ENCODE results near the gene FMC1.

The FMC1 gene

DNA sequence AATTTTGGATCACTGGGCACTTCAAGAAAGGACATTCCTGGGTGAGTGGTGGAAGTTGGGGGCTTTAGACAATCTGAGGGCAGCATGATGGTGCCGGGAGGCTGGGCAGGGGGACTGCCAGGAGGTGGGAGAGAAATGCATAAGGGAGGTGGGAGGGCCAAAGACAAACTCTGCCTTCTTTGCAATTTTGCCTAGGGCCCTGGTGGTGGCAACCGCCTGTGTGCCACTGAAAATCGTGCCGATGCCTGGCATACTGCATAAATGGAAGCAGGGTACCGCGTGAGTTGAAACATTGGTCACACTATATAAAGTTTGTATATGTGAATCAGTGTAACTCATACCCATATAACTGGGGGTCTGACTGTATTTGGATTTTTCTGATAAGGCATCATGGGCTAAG is 21.8 kb downstream of the FMC1 start:
- no peak for DNase-seq
- in situ Hi-C loops (cut with HindIII; ENCODE audit: low pct_ligation_motif_present, low pct_unique_long_range_greater_than_20kb, low sequenced_read_pairs) = no loop called here

DNA sequence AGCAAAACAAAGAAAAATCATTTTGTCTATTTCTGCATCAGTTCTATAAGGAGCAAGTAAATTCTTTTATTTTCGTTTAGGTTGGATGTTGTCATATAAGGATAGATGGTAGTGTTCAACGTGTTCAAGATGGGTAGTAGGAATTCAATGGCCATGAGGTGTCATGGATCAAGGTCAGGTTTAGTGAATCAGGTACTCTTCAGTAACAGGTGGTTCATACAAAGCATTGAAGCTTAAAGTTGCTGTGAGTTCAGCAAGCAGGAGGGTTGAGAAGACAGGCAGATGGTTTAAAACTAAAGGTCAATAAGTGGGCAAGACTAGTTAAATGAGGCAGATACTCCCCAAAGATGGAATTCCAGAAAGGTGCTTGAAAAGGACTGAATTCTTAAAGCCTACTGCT is 24.2 kb downstream of the FMC1 start:
- DNase-seq = no peak
- in situ Hi-C loops (cut with HindIII; ENCODE audit: low pct_ligation_motif_present, low pct_unique_long_range_greater_than_20kb, low sequenced_read_pairs) = no loop called here

DNA sequence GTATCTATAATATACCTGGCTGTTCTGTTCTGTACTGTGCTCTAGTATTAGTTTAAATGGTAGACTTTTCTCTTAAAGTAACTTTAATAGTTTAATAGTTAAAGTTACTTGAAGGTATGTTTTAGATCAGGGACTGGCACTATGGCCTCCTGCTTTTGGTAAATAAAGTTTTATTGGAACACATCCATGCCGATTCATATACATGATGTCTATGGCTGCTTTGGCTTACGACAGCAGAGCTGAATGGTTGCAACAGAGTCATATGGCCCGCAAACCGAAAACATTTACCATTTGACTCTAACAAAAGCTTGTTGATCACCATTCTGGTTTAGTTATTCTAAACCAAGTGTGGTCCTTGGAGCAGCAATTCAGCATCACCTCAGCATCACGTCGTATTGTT is 25.3 kb downstream of the FMC1 start:
- in situ Hi-C loops (cut with HindIII; ENCODE audit: low pct_ligation_motif_present, low pct_unique_long_range_greater_than_20kb, low sequenced_read_pairs) = no loop called here
- DNase-seq = no peak

DNA sequence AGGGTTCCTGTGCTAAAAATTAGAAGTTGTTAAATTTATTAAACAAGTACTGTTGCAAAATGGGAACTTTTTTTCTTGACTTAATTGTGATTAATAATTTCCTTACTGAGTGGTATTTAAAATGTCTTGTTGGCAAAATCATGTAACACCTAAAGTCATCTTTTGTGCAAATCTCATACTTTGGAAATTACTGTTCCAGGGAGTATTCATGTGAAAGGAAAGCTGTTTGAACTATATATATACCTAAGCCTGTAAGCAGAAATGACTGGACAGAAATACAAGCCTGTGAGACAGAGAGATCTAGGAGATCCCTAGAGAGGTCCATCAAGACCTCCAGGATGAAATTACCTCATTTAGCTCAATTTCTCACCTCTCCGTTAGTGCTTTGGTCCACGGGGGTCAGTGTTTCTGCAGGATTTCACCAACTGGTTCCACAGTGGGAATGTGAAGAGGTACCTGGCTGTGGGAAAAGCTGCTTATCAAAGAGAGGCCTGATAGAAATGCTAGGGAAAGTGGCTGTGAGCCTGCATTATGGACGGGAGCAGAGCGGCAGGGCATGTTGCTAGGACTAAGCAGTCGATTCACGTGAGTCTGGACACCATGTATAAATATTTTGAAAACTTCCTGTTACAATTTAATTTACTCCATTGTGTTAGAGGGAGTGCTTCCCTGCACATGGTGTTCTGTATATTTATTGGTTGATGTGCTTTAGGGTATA is 26.5 kb downstream of the FMC1 start:
- no peak for DNase-seq
- in situ Hi-C loops (cut with HindIII; ENCODE audit: low pct_ligation_motif_present, low pct_unique_long_range_greater_than_20kb, low sequenced_read_pairs) = no loop called here

DNA sequence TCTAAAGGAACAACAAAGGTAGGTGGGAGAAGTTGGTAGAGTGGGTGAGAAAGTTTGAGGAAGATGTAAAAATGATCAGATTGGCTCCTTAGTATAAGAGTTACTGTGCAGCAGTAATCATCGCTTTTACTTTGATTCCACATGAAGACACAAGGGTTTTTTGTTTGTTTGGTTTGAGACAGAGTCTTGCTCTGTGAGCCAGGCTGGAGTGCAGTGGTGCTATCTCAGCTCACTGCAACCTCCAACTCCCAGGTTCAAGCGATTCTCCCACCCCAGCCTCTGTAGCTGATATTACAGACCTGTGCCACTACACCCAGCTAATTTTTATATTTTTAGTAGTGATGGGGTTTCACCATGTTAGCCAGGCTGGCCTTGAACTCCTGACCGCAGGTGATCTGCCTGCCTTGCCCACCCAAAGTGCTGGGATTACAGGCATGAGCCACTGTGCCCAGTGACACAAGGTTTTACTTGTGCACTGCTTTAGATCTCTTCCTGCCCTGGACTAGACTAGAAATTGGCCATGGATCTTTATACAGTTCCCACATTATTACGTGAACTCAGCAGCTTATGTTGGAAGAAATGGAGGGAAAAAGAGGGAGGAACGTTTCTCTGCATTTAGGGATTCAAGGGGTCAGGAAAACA is 29.3 kb downstream of the FMC1 start:
- in situ Hi-C loops (cut with HindIII; ENCODE audit: low pct_ligation_motif_present, low pct_unique_long_range_greater_than_20kb, low sequenced_read_pairs) = no loop called here
- no peak for DNase-seq

DNA sequence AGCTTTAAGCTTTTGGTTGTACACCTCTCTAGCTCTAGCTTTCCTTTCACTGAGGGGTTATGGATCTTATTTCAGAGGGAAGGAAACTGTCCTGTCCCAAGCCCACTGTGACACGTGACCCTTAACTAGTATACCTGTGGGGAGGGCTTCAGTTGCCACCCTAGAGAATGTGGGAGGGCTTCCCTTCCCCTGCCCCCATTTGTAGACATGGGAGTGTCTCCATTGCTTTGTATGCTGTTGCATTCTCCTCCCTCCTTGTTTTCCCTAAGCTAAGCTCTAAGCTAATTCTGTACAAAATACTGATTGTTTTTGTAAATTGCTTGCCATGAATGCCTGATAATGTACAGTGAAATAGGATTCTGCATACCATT is 29.8 kb downstream of the FMC1 start:
- in situ Hi-C loops (cut with HindIII; ENCODE audit: low pct_ligation_motif_present, low pct_unique_long_range_greater_than_20kb, low sequenced_read_pairs) = no loop called here
- no peak for DNase-seq

DNA sequence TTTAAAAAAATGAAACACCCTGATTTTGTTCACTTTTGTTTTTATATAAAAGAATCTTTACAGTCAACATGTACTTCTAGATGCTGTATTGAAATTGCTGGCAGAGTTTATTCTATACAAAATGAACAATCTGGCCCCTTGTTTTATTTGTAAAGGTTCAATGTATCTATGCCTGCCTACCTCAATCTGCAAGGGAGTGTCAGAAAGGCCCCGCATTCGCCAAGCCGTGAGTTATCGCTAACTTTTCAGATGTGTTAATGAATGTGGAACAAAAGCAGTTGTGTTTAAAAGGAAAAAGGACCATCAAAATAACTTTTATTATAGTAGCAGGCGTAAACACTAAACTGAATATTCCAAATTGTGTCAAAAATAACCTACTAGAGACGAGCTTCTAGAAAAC is 33.1 kb downstream of the FMC1 start:
- DNase-seq = no peak
- in situ Hi-C loops (cut with HindIII; ENCODE audit: low pct_ligation_motif_present, low pct_unique_long_range_greater_than_20kb, low sequenced_read_pairs) = no loop called here

DNA sequence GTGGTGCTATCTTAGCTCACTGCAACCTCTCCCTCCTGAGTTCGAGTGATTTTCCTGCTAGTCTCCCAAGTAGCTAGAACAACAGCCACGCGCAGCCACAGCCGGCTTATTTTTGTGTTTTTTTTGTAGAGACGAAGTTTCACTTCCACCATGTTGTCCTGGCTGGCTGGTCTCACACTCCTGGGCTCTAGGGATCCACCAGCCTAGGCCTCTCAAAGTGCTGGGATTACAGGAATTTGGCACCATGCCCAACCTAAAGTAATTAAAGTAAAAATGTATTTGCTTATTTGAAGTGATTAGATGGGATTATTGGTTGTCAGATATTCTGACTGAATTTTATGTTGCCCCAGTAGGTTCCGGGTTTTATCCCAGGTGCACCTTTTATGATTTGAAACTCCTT is 41.3 kb downstream of the FMC1 start:
- DNase-seq = no peak
- in situ Hi-C loops (cut with HindIII; ENCODE audit: low pct_ligation_motif_present, low pct_unique_long_range_greater_than_20kb, low sequenced_read_pairs) = no loop called here

DNA sequence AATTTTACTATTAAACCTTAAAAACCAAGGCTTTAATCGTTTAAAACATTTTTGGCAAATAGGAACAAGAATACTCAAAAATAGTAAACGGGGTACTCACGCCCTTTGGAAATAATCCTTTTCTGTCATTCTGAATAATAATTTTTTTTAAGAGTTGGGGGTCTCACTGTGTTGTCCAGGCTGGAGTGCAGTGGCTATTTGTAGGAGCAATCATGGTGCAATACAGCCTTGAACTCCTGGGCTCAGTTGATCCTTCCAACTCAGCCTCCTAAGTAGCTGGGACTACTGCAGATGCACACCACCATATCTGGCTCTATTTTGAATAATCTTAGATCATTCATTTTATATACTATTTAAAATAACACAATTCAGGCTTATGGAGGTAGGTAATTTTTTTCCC is 43.5 kb downstream of the FMC1 start:
- no peak for DNase-seq
- in situ Hi-C loops (cut with HindIII; ENCODE audit: low pct_ligation_motif_present, low pct_unique_long_range_greater_than_20kb, low sequenced_read_pairs) = no loop called here

DNA sequence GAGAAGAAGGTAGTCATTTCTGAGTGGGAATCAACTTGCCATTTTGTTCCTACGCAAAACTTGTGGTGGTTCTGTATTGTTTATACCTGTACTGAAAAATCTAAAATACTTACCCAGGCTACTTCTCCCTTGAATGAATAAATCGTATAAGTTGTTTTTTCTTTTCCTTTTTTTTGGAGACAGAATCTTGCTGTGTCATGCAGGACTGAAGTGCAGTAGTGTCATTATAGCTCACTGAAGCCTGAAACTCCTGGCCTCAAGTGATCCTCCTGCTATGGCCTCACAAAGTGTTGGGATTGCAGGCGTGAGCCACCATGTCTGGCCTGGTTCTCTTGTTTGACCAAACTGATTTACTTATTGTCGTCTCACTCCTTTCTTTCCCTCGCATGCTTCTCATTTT is 46.5 kb downstream of the FMC1 start:
- DNase-seq = no peak
- in situ Hi-C loops (cut with HindIII; ENCODE audit: low pct_ligation_motif_present, low pct_unique_long_range_greater_than_20kb, low sequenced_read_pairs) = no loop called here

DNA sequence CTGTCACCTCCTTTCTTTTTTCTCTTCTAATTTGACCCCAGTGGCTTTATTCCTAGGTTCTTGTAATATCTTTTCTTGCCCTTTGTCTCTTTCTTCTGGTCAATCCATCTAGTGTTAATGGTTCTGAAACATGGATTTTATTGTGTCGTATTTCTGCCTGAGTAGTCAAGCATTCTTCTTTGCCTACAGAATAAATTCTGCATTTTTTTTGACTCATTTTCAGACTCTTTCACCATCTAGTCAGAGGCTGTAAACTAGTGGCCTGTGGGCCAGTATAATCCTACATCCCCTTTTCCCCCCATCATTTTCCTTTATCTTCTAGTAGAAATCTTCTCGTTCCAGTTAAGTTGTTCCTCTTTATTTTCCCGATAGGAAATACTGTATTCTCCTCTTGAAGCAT is 48.0 kb downstream of the FMC1 start:
- in situ Hi-C loops (cut with HindIII; ENCODE audit: low pct_ligation_motif_present, low pct_unique_long_range_greater_than_20kb, low sequenced_read_pairs) = no loop called here

DNA sequence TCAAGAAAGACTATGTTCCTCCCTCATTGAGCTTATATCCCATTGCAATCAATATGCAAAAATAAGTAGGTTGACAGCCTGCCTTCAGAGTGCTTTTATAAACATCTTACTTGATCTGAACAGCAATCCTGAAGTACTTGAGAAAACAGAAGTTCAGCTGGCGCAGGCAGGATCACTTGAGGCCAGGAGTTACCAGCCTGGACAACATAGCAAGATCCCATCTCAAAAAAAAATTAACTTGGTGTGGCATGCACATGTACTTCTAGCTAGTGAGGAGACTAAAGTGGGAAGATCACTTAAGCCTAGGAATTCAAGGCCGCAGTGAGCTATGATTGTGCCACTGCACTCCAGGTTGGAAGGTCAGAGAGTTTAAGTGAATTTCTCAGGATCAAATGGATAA is 48.6 kb downstream of the FMC1 start:
- in situ Hi-C loops (cut with HindIII; ENCODE audit: low pct_ligation_motif_present, low pct_unique_long_range_greater_than_20kb, low sequenced_read_pairs) = no loop called here
- no peak for DNase-seq

More for the DNA sequence above, 48.0 kb downstream of the FMC1 start:
- no peak for DNase-seq

DNA sequence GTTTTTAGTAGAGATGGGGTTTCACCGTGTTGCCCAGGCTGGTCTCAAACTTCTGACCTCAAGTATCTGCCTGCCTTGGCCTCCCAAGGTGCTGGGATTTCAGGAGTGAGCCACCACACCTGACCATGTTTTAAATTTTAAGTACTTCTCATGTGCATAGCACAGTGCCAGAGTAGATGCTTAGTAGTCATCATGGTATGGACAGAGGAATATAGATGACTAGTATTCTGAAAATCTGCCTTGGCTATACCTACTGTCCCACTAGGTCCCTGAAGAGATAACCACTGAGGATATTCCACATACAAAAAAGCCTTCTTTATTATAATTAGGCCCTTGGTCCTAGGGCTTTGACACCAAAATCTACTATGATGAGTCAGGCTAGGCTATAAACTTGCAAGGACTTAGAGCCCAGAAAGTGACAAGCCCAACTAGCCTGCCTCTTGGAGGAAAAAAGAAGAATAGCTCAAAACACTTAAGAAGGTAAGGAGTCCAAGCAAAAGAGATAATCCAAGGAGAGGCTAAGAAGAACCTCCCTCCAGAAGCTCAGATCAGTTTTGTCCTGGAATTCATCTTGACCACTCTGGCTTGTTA is 52.6 kb downstream of the FMC1 start:
- in situ Hi-C loops (cut with HindIII; ENCODE audit: low pct_ligation_motif_present, low pct_unique_long_range_greater_than_20kb, low sequenced_read_pairs) = no loop called here
- no peak for DNase-seq

DNA sequence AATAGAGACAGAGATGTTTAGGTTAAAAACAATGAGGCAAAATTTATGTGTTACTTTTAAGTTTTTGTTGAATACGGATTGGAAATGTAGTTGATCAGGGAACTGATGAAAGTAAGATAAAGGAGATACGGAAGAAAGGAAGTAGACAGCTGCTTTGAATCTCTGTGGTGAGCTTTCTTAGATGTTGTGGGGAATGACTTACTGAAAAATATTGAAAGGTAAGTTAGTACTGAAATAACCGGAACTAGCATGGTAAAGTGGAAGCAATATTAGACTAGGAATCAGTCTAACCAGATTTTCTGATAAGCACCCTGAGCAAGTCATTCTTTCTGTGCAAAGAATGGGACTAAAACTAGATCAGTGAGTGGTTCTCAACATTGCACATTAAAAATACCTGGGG is 53.4 kb downstream of the FMC1 start:
- in situ Hi-C loops (cut with HindIII; ENCODE audit: low pct_ligation_motif_present, low pct_unique_long_range_greater_than_20kb, low sequenced_read_pairs) = no loop called here
- DNase-seq = no peak
